Nephron (organoid): ENCODE data around the gene CORO7.
"Not testable (repeated sequence)": the region's sequence is repeated elsewhere in the genome, so short reads cannot be mapped to it uniquely, and the experiment has no call there.

Experiments used
- H3K27ac Mint-ChIP-seq, 3 experiments: 2 replicates each; pipeline ENCODE4 v1.8.0; 2020; ENCODE audit warnings: mixed read lengths in 3 of 3, mild to moderate bottlenecking in 2 of 3, moderate library complexity in 1 of 3
- H3K27me3 Mint-ChIP-seq: 2 replicates; pipeline ENCODE4 v1.8.0; 2021; ENCODE audit warnings: low read depth, mild to moderate bottlenecking, moderate library complexity, mixed read lengths
- H3K36me3 Mint-ChIP-seq: 2 replicates; pipeline ENCODE4 v1.8.0; 2020; ENCODE audit warnings: low read depth, mixed read lengths
- H3K4me1 Mint-ChIP-seq: 2 replicates; pipeline ENCODE4 v1.8.0; 2020; ENCODE audit warnings: mixed read lengths
- H3K4me3 Mint-ChIP-seq, 3 experiments: 2 replicates each; pipeline ENCODE4 v1.8.0; 2020; ENCODE audit warnings: mild to moderate bottlenecking in 3 of 3, mixed read lengths in 3 of 3, moderate library complexity in 2 of 3
- H3K9me3 Mint-ChIP-seq: 2 replicates; pipeline ENCODE4 v1.8.0; 2020; ENCODE audit warnings: mixed read lengths
- CTCF ChIP-seq, 3 experiments: fragments of 200-600 bp; sonication (generic); IDR thresholded peaks; one replicate each; pipeline ENCODE4 v1.5.0; 2021; ENCODE audit warnings: antibody characterized with exemption in 3 of 3; ENCODE audit not compliant: unreplicated experiment in 3 of 3

CORO7 gene

GRCh38 chr16:4338712-4339299, 77.6 kb downstream of the CORO7 start:
- H3K27ac Mint-ChIP-seq = peak overlapping the region in 2 of 3 experiments; percentile 56 to 61
- H3K4me1 Mint-ChIP-seq = peaks cover 7% of the 10 kb centered on the region
- no peaks in the 10 kb centered on the region for H3K27me3 Mint-ChIP-seq
- H3K4me3 Mint-ChIP-seq = no peak overlapping the region
- peaks cover 16% of the 10 kb centered on the region for H3K36me3 Mint-ChIP-seq
- H3K9me3 Mint-ChIP-seq = no peaks in the 10 kb centered on the region
- TF ChIP-seq CTCF (IDR thresholded peaks at IDR 0.05; ENCODE audit: unreplicated experiment in 3 of 3) = no peak

GRCh38 chr16:4338125-4338582, 78.2 kb downstream of the CORO7 start:
- H3K27me3 Mint-ChIP-seq = no peaks in the 10 kb centered on the region
- H3K4me3 Mint-ChIP-seq = no peak overlapping the region
- H3K9me3 Mint-ChIP-seq = no peaks in the 10 kb centered on the region
- H3K27ac Mint-ChIP-seq = no peak overlapping the region
- H3K4me1 Mint-ChIP-seq = peaks cover 7% of the 10 kb centered on the region
- no peak for TF ChIP-seq CTCF (IDR thresholded peaks at IDR 0.05; ENCODE audit: unreplicated experiment in 3 of 3)
- H3K36me3 Mint-ChIP-seq = peaks cover 15% of the 10 kb centered on the region

GRCh38 chr16:4337540-4338088, 78.8 kb downstream of the CORO7 start:
- no peak overlapping the region for H3K27ac Mint-ChIP-seq
- peaks cover 7% of the 10 kb centered on the region for H3K4me1 Mint-ChIP-seq
- H3K27me3 Mint-ChIP-seq = no peaks in the 10 kb centered on the region
- no peak overlapping the region for H3K4me3 Mint-ChIP-seq
- no peak for TF ChIP-seq CTCF (IDR thresholded peaks at IDR 0.05; ENCODE audit: unreplicated experiment in 3 of 3)
- H3K36me3 Mint-ChIP-seq = peaks cover 15% of the 10 kb centered on the region
- H3K9me3 Mint-ChIP-seq = no peaks in the 10 kb centered on the region

GRCh38 chr16:4336701-4337539, 79.5 kb downstream of the CORO7 start:
- peaks cover 15% of the 10 kb centered on the region for H3K36me3 Mint-ChIP-seq
- no peak overlapping the region for H3K27ac Mint-ChIP-seq
- no peaks in the 10 kb centered on the region for H3K9me3 Mint-ChIP-seq
- H3K4me1 Mint-ChIP-seq = peaks cover 7% of the 10 kb centered on the region
- no peak for TF ChIP-seq CTCF (IDR thresholded peaks at IDR 0.05; ENCODE audit: unreplicated experiment in 3 of 3)
- no peaks in the 10 kb centered on the region for H3K27me3 Mint-ChIP-seq
- no peak overlapping the region for H3K4me3 Mint-ChIP-seq

- Mint-ChIP-seq H3K4me3 (no peak overlapping the region), H3K4me1 (peaks cover 8% of the 10 kb centered on the region), H3K27me3 (no peaks in the 10 kb centered on the region), H3K36me3 (peaks cover 15% of the 10 kb centered on the region), H3K27ac (no peak overlapping the region), H3K9me3 (no peaks in the 10 kb centered on the region)
- TF ChIP-seq CTCF (IDR thresholded peaks at IDR 0.05; ENCODE audit: unreplicated experiment in 3 of 3) = no peak
These were observed 81.5 kb downstream of the CORO7 start for GRCh38 chr16:4334724-4335495.

GRCh38 chr16:4333714-4334113, 82.7 kb downstream of the CORO7 start:
- not testable (repeated sequence) for H3K27me3 Mint-ChIP-seq, H3K9me3 Mint-ChIP-seq, H3K27ac Mint-ChIP-seq, H3K4me3 Mint-ChIP-seq
- H3K4me1 Mint-ChIP-seq = peaks cover 12% of the 10 kb centered on the region
- peaks cover 15% of the 10 kb centered on the region for H3K36me3 Mint-ChIP-seq
